GM19238 (cell line): ENCODE measurements around the gene VIPAS39.

Experiments used
- DNase-seq: peaks from one replicate; pipeline ENCODE4 v3.0.0; 2011; ENCODE audit warnings: low spot score; ENCODE audit not compliant: insufficient read length

VIPAS39 gene

DNA sequence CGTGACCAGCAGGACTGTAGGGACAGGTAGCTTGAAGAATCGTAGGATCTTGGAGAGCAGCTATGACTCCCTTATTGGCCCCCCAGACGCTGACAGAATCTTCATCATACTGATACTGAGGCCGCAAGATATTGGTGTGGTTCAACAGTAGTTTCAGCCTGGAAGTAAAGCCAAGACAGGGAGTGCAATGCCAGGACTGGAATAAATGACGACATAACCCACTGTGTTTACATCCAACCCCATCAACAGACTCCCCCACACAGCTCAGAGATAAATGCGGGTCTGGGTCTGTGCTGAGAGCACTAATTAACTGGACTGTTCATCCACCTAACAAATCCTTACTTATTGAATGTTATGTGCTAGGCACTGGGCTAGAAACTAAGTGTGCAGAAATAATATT lies 50.7 kb downstream of the VIPAS39 start:
- DNase-seq: no peak

DNA sequence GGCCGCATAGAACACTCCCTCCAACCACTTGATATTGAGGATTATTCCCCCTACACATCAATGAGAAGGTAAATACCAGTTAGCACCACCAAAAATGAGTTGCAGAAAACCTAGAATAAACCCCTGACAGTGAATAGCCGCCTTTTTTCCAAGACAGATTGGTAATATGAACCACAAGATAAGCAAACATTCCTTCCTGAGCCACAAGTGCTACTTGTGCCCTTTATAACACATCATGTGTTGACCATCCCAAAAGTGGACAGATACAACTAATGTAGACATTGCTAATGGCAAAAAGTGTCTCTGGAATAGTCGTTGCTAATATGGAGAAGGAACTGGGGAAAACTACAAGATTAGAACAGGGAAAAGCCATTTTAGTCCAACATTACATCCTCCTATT lies 51.3 kb downstream of the VIPAS39 start:
- DNase-seq: no peak

DNA sequence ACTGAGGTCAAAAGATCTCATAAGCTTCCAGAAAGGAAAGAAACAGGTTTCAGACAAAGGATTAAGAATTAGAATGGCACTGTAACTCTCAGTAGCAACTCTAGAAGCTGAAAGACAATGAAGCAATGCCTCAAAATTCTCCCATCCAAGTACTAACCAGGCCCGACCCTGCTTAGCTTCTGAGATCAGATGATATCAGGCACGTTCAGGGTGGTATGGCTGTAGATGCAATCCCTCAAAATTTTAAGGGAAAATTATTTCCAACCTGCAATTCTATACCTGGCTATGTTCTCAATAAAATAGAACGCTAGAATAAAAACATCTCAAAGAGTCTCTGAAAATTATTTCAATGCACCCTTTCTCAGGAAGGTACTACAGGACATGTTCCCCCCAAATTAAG lies 53.6 kb downstream of the VIPAS39 start:
- DNase-seq: no peak

DNA sequence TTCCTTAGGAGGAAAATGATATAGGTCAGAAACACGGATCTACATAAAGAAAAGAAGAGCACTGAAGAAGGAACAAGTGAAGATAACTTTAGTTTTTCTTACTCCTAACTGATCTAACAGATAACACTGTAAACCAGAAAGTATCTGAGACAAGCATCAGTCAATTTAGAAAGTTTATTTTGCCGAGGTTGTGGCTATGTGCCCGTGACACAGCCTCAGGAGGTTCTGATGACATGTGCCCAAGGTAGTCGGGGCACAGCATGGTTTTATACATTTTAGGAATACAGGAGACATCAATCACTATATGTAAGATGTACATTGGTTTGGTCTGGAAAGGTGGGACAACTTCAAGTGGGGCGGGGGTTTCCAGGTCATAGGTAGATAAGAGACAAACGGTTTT lies 57.2 kb downstream of the VIPAS39 start:
- DNase-seq: no peak

DNA sequence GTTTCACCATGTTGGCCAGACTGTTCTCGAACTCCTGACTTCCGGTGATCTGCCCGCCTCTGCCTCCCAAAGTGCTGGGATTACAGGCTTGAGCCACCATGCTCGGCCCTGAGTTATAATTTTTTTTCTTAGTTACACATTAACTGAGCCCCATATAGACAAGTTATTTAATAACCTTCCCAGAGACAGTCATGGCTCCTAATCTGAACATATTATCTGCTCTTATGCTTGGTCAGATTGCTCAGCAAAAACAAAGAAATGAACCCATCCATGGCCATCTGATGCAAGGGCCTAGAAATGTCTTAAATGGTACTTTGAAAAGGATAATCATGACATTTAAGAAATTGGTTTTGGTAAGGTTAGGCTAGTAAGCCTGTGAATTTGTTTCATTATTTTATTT lies 67.2 kb downstream of the VIPAS39 start:
- DNase-seq: no peak

DNA sequence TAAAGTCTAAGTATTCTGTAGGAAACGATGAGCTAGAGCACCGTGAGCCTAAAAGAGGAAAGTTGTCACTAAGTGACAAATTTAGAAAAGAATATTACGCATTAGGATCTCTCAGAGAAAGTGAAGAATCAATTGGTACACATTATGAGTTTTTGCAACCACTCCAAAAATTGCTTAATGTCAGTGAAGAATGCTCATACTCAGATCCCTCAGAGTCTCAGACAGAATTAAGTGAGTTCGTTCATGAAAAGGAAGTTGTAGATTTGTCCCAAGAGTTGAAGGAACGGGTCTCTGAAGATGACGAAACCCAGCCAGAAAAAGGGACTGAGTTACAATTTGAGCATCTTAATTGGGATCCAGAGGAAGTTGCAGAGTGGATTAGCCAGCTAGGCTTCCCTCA lies 78.7 kb downstream of the VIPAS39 start:
- no peak for DNase-seq

DNA sequence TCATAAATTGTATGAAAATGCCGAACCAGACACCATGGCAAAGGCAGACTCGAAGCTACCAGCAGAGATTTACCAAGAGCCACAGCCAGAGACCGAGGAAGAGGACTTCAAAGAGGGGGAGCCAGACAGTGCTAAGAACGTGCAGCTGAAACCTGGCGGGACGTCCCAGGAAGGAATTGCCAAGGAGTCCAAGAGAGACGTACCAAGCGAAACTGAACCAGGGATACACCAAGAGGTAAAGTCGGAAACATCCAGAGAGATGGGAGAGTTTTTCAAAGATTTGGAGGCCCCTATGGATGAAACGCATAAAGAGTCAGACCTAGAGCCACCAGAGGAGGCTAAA lies 79.9 kb downstream of the VIPAS39 start:
- no peak for DNase-seq

DNA sequence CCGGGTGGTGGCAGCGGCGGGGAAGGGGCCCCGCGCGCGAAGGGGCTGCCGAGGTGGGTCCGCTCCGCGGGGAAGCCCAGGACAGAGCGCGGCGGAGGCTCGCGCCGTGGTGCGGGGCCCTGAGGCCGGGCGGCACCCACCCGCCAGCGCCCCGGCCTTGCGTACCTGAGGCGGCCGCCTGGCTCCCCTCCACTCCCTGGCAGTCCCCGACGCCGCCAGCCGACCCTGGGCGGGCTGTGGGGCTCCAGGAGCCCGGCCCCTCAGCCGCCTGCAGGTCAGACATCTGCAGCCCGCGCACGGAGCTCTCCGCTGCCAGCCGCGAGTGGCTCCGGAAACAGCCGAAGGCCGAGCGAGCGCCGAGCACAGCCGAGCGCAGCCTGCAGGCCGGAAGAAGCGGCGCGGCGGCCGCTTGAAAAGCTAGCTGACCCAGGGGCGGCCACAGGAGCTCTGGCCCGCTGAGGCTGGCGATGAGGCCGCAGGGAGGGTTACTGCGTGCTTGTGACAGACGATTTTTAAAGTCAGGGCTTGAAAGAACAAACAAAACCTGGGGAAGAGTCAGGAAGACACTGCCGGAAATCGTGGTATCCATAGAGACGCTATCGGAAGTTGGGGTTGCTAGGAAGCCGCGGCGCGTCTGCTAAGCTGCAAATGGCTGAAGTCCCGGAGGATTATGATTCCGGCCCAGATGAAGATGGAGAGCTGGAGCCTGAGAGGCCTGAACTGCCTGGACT lies 80.5 kb downstream of the VIPAS39 start, which contains the start of the genes SAMD15 and TMED8:
Gene SAMD15, plus strand, starts transcription at position 609 of the 731 bp plus-strand sequence. Its CDS starts 40 bp downstream, at position 649.
Gene TMED8, minus strand, starts transcription at position 324 of the 731 bp plus-strand sequence. Its CDS starts 41 bp downstream, at position 283.
- DNase-seq: peak; percentile 84
